ENCODE data around the gene RFT1. TPM values are rescaled to one million over a fixed set of nuclear protein-coding genes. Genes with fewer than 3 reads are reported as not detected.
"Not testable (repeated sequence)": the region's sequence is repeated elsewhere in the genome, so short reads cannot be mapped to it uniquely, and the experiment has no call there.

The RFT1 gene
- polyA plus RNA-seq, 1 donor (not counting 4 experiments of a cell fraction or from before 2014, with no cell fraction given) = 34.4 TPM

DNA sequence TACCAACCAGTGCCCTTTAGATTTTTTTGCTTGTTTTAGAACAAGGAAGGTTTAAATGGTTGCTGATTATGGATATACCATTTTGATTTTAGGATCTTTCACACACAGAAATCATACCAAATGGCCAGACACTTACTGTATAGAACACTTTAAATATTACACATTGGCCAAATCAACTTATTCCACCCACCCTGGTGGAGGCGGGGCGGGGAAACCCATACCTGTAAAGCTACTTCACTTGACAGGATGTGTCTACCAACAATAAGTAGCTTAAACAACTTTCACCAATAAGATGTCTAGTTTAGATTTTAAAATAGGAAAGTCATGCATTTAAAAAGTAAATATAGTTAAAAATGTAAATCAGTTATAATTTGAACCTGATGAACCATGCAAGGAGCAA, 67.3 kb downstream of the RFT1 start:
- Histone ChIP-seq H3K4me2 (ENCODE audit: control insufficient read depth, extremely low read depth, insufficient read depth, low read depth, low read length) (no peak overlapping the region), H4K20me1 (ENCODE audit: control insufficient read depth, extremely low read depth, insufficient read depth, low read length) (no peaks in the 10 kb centered on the region), H3K9me1 (ENCODE audit: control insufficient read depth, extremely low read depth, insufficient read depth, low read length) (no peaks in the 10 kb centered on the region), H3K9me3 (ENCODE audit: control insufficient read depth, low read depth, low read length) (no peaks in the 10 kb centered on the region), H3K27me3 (ENCODE audit: control insufficient read depth, extremely low read depth, insufficient read depth, low read length) (peaks cover 6% of the 10 kb centered on the region), H2AFZ (ENCODE audit: control insufficient read depth, low read length) (no peak overlapping the region), H3K36me3 (ENCODE audit: control insufficient read depth in 2 of 2, extremely low read depth in 1 of 2, insufficient read depth in 2 of 2, low read length in 2 of 2) (no peaks in the 10 kb centered on the region), H3K79me2 (ENCODE audit: control insufficient read depth, insufficient read depth, low read length) (no peaks in the 10 kb centered on the region), H3K9ac (ENCODE audit: control insufficient read depth, extremely low read depth, insufficient read depth, low read length) (no peak overlapping the region), H3K4me3 (ENCODE audit: control insufficient read depth in 2 of 3, extremely low read depth in 1 of 3, insufficient read depth in 2 of 3, low read depth in 1 of 3, low read length in 3 of 3) (no peak overlapping the region), H3K27ac (ENCODE audit: control insufficient read depth, insufficient read depth, low read length) (no peak overlapping the region), H3K4me1 (ENCODE audit: control insufficient read depth, extremely low read depth, insufficient read depth, low read length) (no peaks in the 10 kb centered on the region)
- TF ChIP-seq EZH2 (IDR thresholded peaks at IDR 0.05; ENCODE audit: low read length) (no peak), CTCF (optimal IDR thresholded peaks at IDR 0.05 in 1 of 3, IDR thresholded peaks at IDR 0.05 in 1 of 3, conservative IDR thresholded peaks at IDR 0.05 in 1 of 3; ENCODE audit: extremely low read depth in 1 of 3, insufficient read depth in 2 of 3, low read length in 3 of 3) (no peak)
- DNase-seq (ENCODE audit: low read depth, low spot score) = no peak
- no peak for FAIRE-seq
- dilution Hi-C loops (cut with MboI; ENCODE audit: extremely low pct_ligation_motif_present, low sequenced_read_pairs) = no loop called here

DNA sequence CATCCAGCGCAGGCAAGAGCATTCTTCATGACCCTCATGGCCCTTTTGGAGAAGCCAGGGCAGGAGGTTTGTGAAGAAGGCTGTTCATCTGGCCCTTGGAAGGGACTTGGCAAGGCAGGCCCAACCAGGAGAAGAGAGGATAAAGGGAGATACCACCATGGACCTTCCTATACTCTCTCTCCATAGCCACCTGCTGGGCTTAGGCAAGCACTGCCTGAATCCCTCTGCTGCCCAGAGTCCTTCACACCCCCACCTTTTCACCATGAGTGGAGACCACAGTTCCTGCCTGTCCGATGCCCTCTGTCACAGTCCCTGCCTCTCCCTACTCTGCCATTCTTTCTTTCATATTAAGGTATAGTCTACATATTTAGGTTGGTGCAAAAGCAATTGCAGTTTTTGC, 73.8 kb downstream of the RFT1 start:
- H2AFZ ChIP-seq (ENCODE audit: control insufficient read depth, low read length) = no peak overlapping the region
- no peaks in the 10 kb centered on the region for H4K20me1 ChIP-seq (ENCODE audit: control insufficient read depth, extremely low read depth, insufficient read depth, low read length)
- H3K4me2 ChIP-seq (ENCODE audit: control insufficient read depth, extremely low read depth, insufficient read depth, low read depth, low read length) = no peak overlapping the region
- no peaks in the 10 kb centered on the region for H3K9me1 ChIP-seq (ENCODE audit: control insufficient read depth, extremely low read depth, insufficient read depth, low read length)
- no peak overlapping the region for H3K27ac ChIP-seq (ENCODE audit: control insufficient read depth, insufficient read depth, low read length)
- no peaks in the 10 kb centered on the region for H3K9me3 ChIP-seq (ENCODE audit: control insufficient read depth, low read depth, low read length)
- H3K9ac ChIP-seq (ENCODE audit: control insufficient read depth, extremely low read depth, insufficient read depth, low read length) = no peak overlapping the region
- no peak for DNase-seq (ENCODE audit: low read depth, low spot score)
- dilution Hi-C loops (cut with MboI; ENCODE audit: extremely low pct_ligation_motif_present, low sequenced_read_pairs) = no loop called here
- no peaks in the 10 kb centered on the region for H3K27me3 ChIP-seq (ENCODE audit: control insufficient read depth, extremely low read depth, insufficient read depth, low read length)
- H3K4me3 ChIP-seq (ENCODE audit: control insufficient read depth in 2 of 3, extremely low read depth in 1 of 3, insufficient read depth in 2 of 3, low read depth in 1 of 3, low read length in 3 of 3) = no peak overlapping the region
- no peaks in the 10 kb centered on the region for H3K79me2 ChIP-seq (ENCODE audit: control insufficient read depth, insufficient read depth, low read length)
- H3K4me1 ChIP-seq (ENCODE audit: control insufficient read depth, extremely low read depth, insufficient read depth, low read length) = no peaks in the 10 kb centered on the region
- TF ChIP-seq EZH2 (IDR thresholded peaks at IDR 0.05; ENCODE audit: low read length) (no peak), CTCF (optimal IDR thresholded peaks at IDR 0.05 in 1 of 3, IDR thresholded peaks at IDR 0.05 in 1 of 3, conservative IDR thresholded peaks at IDR 0.05 in 1 of 3; ENCODE audit: extremely low read depth in 1 of 3, insufficient read depth in 2 of 3, low read length in 3 of 3) (peak; percentile 39 to 60 (median 40))
- FAIRE-seq = no peak
- H3K36me3 ChIP-seq (ENCODE audit: control insufficient read depth in 2 of 2, extremely low read depth in 1 of 2, insufficient read depth in 2 of 2, low read length in 2 of 2) = no peaks in the 10 kb centered on the region

GRCh38 chr3:53054233-53054632, 76.0 kb downstream of the RFT1 start:
- H3K27ac ChIP-seq (ENCODE audit: control insufficient read depth, insufficient read depth, low read length); H3K79me2 ChIP-seq (ENCODE audit: control insufficient read depth, insufficient read depth, low read length); H3K4me1 ChIP-seq (ENCODE audit: control insufficient read depth, extremely low read depth, insufficient read depth, low read length); H3K27me3 ChIP-seq (ENCODE audit: control insufficient read depth, extremely low read depth, insufficient read depth, low read length); DNase-seq (ENCODE audit: low read depth, low spot score); H3K9me1 ChIP-seq (ENCODE audit: control insufficient read depth, extremely low read depth, insufficient read depth, low read length); H4K20me1 ChIP-seq (ENCODE audit: control insufficient read depth, extremely low read depth, insufficient read depth, low read length); dilution Hi-C loops (cut with MboI; ENCODE audit: extremely low pct_ligation_motif_present, low sequenced_read_pairs); FAIRE-seq; H3K4me2 ChIP-seq (ENCODE audit: control insufficient read depth, extremely low read depth, insufficient read depth, low read depth, low read length); H2AFZ ChIP-seq (ENCODE audit: control insufficient read depth, low read length); H3K9ac ChIP-seq (ENCODE audit: control insufficient read depth, extremely low read depth, insufficient read depth, low read length); H3K4me3 ChIP-seq (ENCODE audit: control insufficient read depth in 2 of 3, extremely low read depth in 1 of 3, insufficient read depth in 2 of 3, low read depth in 1 of 3, low read length in 3 of 3); H3K36me3 ChIP-seq (ENCODE audit: control insufficient read depth in 2 of 2, extremely low read depth in 1 of 2, insufficient read depth in 2 of 2, low read length in 2 of 2); H3K9me3 ChIP-seq (ENCODE audit: control insufficient read depth, low read depth, low read length): not testable (repeated sequence)

Measured in keratinocyte (primary cell).